ENCODE data around the gene DTD1.
A peak's percentile ranks its signal among the peaks of the same experiment; 100 is the strongest.

DTD1 gene

GRCh38 chr20:18587665-18588573 lies at the start of gene DTD1:
DTD1 (plus strand) TSS chr20:18588054; CDS start chr20:18588073, 19 bp downstream.
- DNase-seq: peak; percentile 88

- peak; percentile 7 for DNase-seq
Observed at GRCh38 chr20:18541741-18542140, 46.1 kb upstream of the DTD1 start.

- no peak for DNase-seq
Observed at GRCh38 chr20:18543216-18543615, 44.6 kb upstream of the DTD1 start.

GRCh38 chr20:18543932-18544331 lies 43.9 kb upstream of the DTD1 start:
- no peak for DNase-seq

GRCh38 chr20:18545566-18545965 lies 42.3 kb upstream of the DTD1 start:
- DNase-seq: no peak

GRCh38 chr20:18548465-18548864 lies 39.4 kb upstream of the DTD1 start:
- no peak for DNase-seq

GRCh38 chr20:18553746-18554145 lies 34.1 kb upstream of the DTD1 start:
- DNase-seq: no peak

GRCh38 chr20:18566892-18567738 lies 20.7 kb upstream of the DTD1 start, which contains the start of gene SMIM26:
SMIM26 (plus strand) TSS chr20:18567432; CDS start chr20:18567479, 47 bp downstream.
- peak; percentile 88 for DNase-seq

- DNase-seq: no peak
Observed at GRCh38 chr20:18567739-18568091, 20.1 kb upstream of the DTD1 start.

GRCh38 chr20:18571009-18571408 lies 16.8 kb upstream of the DTD1 start:
- no peak for DNase-seq

GRCh38 chr20:18571578-18571977 lies 16.3 kb upstream of the DTD1 start:
- DNase-seq: no peak

- DNase-seq: no peak
Observed at GRCh38 chr20:18577942-18578341, 9.9 kb upstream of the DTD1 start.

GRCh38 chr20:18578581-18578980 lies 9.3 kb upstream of the DTD1 start:
- no peak for DNase-seq

GRCh38 chr20:18580012-18580411 lies 7.8 kb upstream of the DTD1 start:
- no peak for DNase-seq

GRCh38 chr20:18585134-18585533 lies 2.7 kb upstream of the DTD1 start:
- peak; percentile 49 for DNase-seq

- DNase-seq: no peak
Observed at GRCh38 chr20:18588574-18588933, 700 bp downstream of the DTD1 start.

- DNase-seq: no peak
Observed at GRCh38 chr20:18589941-18590674, 2.3 kb downstream of the DTD1 start.

- DNase-seq: no peak
Observed at GRCh38 chr20:18596270-18596669, 8.4 kb downstream of the DTD1 start.

GRCh38 chr20:18609741-18610140 lies 21.9 kb downstream of the DTD1 start:
- no peak for DNase-seq

GRCh38 chr20:18611492-18611891 lies 23.6 kb downstream of the DTD1 start:
- DNase-seq: no peak

GRCh38 chr20:18613553-18613952 lies 25.7 kb downstream of the DTD1 start:
- DNase-seq: no peak

GRCh38 chr20:18614244-18614643 lies 26.4 kb downstream of the DTD1 start:
- DNase-seq: no peak

- DNase-seq: no peak
Observed at GRCh38 chr20:18615020-18615650, 27.3 kb downstream of the DTD1 start.

Measured in EL (cell line).